ENCODE data around the gene ANKIB1. TPM values are rescaled to one million over a fixed set of nuclear protein-coding genes. Genes with fewer than 3 reads are reported as not detected.

The ANKIB1 gene
- total RNA-seq, 1 donor from 2014 or later, result 52.1 TPM

DNA sequence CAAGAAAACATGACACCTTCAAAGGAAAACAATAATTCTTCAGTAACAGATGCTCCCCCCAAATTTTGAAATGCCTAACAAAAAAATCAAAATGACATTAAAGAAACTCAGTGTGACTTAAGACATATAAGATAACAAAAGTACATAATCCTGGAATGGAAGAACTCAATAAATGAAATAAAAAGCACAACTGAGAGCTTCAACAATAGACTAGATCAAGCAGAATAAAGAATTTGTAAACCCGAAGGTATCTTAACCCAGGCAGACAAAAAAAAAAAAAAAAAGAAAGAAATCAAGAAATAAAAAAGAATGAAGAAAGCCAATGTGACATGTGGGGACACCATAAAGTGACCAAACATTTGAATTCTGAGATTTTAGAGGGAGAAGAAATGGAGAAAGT is 39.1 kb upstream of the ANKIB1 start:
- Mint-ChIP-seq H3K9me3 (peaks cover 17% of the 10 kb centered on the region), H3K27ac (no peak overlapping the region), H3K36me3 (peaks cover 53% of the 10 kb centered on the region), H3K4me1 (no peaks in the 10 kb centered on the region), H3K27me3 (ENCODE audit: insufficient read depth, low read depth) (no peaks in the 10 kb centered on the region), H3K4me3 (no peak overlapping the region)
- peaks cover 5% of the 10 kb centered on the region for H3K36me3 ChIP-seq
- peaks cover 10% of the 10 kb centered on the region for H3K79me2 ChIP-seq (ENCODE audit: low read depth)
- no peak overlapping the region for H3K9ac ChIP-seq
- H3K27ac ChIP-seq, result no peak overlapping the region
- H3K4me2 ChIP-seq, result no peak overlapping the region
- H3F3A ChIP-seq (ENCODE audit: low read depth), result no peaks in the 10 kb centered on the region
- no peaks in the 10 kb centered on the region for H3K9me3 ChIP-seq (ENCODE audit: low read depth)
- no peaks in the 10 kb centered on the region for H3K27me3 ChIP-seq
- H2AFZ ChIP-seq (replicated peaks), result no peak overlapping the region
- no peak overlapping the region for H3K4me3 ChIP-seq
- TF ChIP-seq EZH2phosphoT487 (IDR thresholded peaks at IDR 0.05), result no peak
- no peak for TF ChIP-seq EZH2 (IDR thresholded peaks at IDR 0.05)
- TF ChIP-seq, protein P1, sequence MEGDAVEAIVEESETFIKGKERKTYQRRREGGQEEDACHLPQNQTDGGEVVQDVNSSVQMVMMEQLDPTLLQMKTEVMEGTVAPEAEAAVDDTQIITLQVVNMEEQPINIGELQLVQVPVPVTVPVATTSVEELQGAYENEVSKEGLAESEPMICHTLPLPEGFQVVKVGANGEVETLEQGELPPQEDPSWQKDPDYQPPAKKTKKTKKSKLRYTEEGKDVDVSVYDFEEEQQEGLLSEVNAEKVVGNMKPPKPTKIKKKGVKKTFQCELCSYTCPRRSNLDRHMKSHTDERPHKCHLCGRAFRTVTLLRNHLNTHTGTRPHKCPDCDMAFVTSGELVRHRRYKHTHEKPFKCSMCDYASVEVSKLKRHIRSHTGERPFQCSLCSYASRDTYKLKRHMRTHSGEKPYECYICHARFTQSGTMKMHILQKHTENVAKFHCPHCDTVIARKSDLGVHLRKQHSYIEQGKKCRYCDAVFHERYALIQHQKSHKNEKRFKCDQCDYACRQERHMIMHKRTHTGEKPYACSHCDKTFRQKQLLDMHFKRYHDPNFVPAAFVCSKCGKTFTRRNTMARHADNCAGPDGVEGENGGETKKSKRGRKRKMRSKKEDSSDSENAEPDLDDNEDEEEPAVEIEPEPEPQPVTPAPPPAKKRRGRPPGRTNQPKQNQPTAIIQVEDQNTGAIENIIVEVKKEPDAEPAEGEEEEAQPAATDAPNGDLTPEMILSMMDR (IDR thresholded peaks at IDR 0.05), result no peak
- H3K4me1 ChIP-seq, result no peaks in the 10 kb centered on the region
- H4K20me1 ChIP-seq (ENCODE audit: low read depth), result no peaks in the 10 kb centered on the region
- DNase-seq (ENCODE audit: low spot score), result no peak

DNA sequence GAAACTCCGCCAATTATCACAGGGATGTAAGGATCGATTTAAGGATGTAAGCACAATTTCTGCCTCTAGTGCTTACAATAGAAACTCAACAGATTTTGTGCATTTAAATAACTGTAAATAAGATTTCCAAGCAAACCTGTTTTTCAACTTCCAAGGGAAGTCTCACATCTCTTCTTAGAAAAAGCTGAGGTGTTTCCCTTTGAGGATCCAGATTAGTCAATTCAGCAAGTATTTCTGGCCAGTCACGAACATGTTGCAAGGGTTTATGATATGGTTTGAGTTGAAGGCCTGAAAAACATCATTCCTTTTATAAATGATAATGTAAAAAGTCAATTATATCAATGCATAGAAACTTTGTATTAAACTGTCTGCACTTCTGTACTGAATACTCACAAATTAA is 24.0 kb upstream of the ANKIB1 start:
- Histone ChIP-seq H3K36me3 (peaks cover 35% of the 10 kb centered on the region), H4K20me1 (ENCODE audit: low read depth) (no peaks in the 10 kb centered on the region), H3K4me2 (no peak overlapping the region), H3K27ac (no peak overlapping the region), H2AFZ (replicated peaks) (no peak overlapping the region), H3K4me1 (no peaks in the 10 kb centered on the region), H3F3A (ENCODE audit: low read depth) (no peaks in the 10 kb centered on the region), H3K4me3 (no peak overlapping the region), H3K9ac (no peak overlapping the region), H3K9me3 (ENCODE audit: low read depth) (no peaks in the 10 kb centered on the region), H3K27me3 (no peaks in the 10 kb centered on the region), H3K79me2 (ENCODE audit: low read depth) (no peaks in the 10 kb centered on the region)
- DNase-seq (ENCODE audit: low spot score), result no peak
- Mint-ChIP-seq H3K4me3 (no peak overlapping the region), H3K9me3 (no peaks in the 10 kb centered on the region), H3K27me3 (ENCODE audit: insufficient read depth, low read depth) (peaks cover 2% of the 10 kb centered on the region), H3K36me3 (peaks cover 35% of the 10 kb centered on the region), H3K27ac (no peak overlapping the region), H3K4me1 (no peaks in the 10 kb centered on the region)
- TF ChIP-seq EZH2 (IDR thresholded peaks at IDR 0.05) (no peak), EZH2phosphoT487 (IDR thresholded peaks at IDR 0.05) (no peak)
- TF ChIP-seq, protein P1 (IDR thresholded peaks at IDR 0.05), result no peak

DNA sequence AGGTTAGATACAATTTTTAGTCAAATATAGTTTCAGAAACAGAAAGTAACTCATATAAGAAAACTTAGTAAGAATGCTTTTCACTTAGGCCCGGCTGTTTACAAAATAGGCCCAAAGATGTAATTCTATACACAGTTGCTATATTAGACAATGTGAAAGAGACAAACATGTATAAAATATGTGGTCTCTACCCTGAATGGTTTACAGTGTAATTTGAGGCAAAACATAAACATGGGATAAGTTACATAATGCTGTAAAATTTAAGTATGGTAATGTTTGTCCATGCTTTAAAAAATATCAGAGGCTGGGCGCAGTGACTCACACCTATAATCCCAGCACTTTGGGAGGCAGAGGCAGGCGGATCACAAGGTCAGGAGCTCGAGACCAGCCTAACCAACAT is 18.8 kb upstream of the ANKIB1 start:
- no peaks in the 10 kb centered on the region for H3K9me3 Mint-ChIP-seq
- no peaks in the 10 kb centered on the region for H4K20me1 ChIP-seq (ENCODE audit: low read depth)
- DNase-seq (ENCODE audit: low spot score), result no peak
- no peak for TF ChIP-seq EZH2phosphoT487 (IDR thresholded peaks at IDR 0.05)
- TF ChIP-seq, protein P1 (IDR thresholded peaks at IDR 0.05), result no peak
- TF ChIP-seq EZH2 (IDR thresholded peaks at IDR 0.05), result no peak
- H3K4me3 ChIP-seq, result no peak overlapping the region
- no peak overlapping the region for H3K4me3 Mint-ChIP-seq
- peaks cover 2% of the 10 kb centered on the region for H3K27me3 Mint-ChIP-seq (ENCODE audit: insufficient read depth, low read depth)
- H3K27ac ChIP-seq, result no peak overlapping the region
- peaks cover 34% of the 10 kb centered on the region for H3K36me3 Mint-ChIP-seq
- H3K9me3 ChIP-seq (ENCODE audit: low read depth), result no peaks in the 10 kb centered on the region
- no peaks in the 10 kb centered on the region for H3F3A ChIP-seq (ENCODE audit: low read depth)
- no peak overlapping the region for H3K4me2 ChIP-seq
- H3K36me3 ChIP-seq, result peaks cover 29% of the 10 kb centered on the region
- H3K27ac Mint-ChIP-seq, result no peak overlapping the region
- no peaks in the 10 kb centered on the region for H3K79me2 ChIP-seq (ENCODE audit: low read depth)
- H3K27me3 ChIP-seq, result no peaks in the 10 kb centered on the region
- no peak overlapping the region for H2AFZ ChIP-seq (replicated peaks)
- H3K4me1 Mint-ChIP-seq, result no peaks in the 10 kb centered on the region
- H3K4me1 ChIP-seq, result no peaks in the 10 kb centered on the region
- H3K9ac ChIP-seq, result no peak overlapping the region

Measured in neural progenitor cell (in vitro differentiated cells).